Ecto neural progenitor cell (in vitro differentiated cells): ENCODE measurements around the gene WARS2.
"Not testable (repeated sequence)": the region's sequence is repeated elsewhere in the genome, so short reads cannot be mapped to it uniquely, and the experiment has no call there.

Experiments
- DNase-seq: peaks from one replicate; pipeline ENCODE4 v3.0.0-alpha.2; 2018; ENCODE audit warnings: low spot score

Gene WARS2

DNA sequence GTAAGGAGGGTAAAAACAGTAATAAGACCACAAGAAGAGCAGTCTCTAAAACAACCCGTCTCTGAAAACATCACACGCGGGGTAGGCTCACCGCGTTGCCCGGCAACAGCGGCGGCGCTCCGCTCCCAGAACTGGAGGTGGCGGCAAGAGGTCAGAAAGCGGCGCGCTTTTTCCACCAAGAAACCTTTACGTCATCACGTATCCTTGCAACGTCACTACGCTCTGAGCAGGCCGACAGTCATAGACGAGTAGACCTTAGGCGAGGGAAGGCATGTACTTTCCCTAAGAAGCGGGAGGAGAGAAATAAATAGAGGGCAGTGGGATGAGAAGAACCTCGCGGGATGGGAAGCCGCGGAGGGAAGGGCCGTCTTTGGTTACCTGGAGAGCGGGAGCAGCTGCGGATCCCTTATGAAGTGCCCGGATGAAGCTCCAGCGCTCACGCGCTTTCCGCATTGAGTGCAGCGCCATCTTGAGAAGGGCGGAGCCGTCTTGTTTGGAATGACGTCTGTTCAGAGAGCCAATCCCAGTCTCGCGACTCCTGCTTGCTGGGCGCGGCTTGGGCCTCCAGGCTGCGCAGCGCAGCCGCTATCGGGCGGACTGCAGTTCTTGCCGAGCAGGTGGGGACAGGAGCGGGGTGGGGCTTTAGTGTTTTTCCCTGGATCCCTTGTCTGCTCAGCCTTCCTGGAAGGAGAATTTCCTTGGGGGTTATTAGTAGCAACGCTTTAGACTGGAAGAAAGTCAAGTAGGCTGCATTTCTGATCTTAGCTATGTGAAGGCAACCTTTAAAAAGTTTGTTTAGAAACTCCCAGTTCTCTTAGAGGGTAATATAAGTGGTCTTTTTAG lies at the start of gene WARS2:
Gene WARS2 (minus strand): TSS at position 477 of the 843 bp plus-strand sequence. CDS start 9 bp downstream, at position 468.
- peak; percentile 95 for DNase-seq

- no peak for DNase-seq
These were observed 48.5 kb upstream of the WARS2 start for GRCh38 chr1:119188926-119189325.

GRCh38 chr1:119187416-119187815 lies 47.0 kb upstream of the WARS2 start:
- no peak for DNase-seq

DNA sequence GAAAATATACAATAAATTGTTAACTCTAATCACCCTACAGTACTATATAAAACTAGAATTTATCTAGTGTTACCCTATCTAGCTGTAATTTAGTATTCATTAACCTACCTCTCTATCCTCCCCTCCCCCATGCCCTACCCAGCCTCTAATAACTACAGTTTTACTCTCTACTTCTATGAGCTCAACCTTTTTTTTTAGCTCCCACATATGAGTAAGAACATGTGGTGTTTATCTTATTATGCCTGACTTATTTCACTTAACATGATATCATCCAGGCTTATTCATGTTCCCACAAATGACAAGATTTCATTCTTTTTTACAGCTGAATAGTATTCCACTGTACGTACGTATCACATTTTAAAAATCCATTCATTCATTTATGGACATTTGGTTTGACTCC lies 46.0 kb upstream of the WARS2 start:
- no peak for DNase-seq

GRCh38 chr1:119184972-119185371 lies 44.5 kb upstream of the WARS2 start:
- no peak for DNase-seq

GRCh38 chr1:119181218-119181617 lies 40.8 kb upstream of the WARS2 start:
- DNase-seq = no peak

- DNase-seq = no peak
These were observed 38.6 kb upstream of the WARS2 start for GRCh38 chr1:119179051-119179450.

GRCh38 chr1:119172927-119173326 lies 32.5 kb upstream of the WARS2 start:
- not testable (repeated sequence) for DNase-seq

GRCh38 chr1:119171381-119172010 lies 31.0 kb upstream of the WARS2 start:
- not testable (repeated sequence) for DNase-seq

GRCh38 chr1:119163396-119163795 lies 22.9 kb upstream of the WARS2 start:
- no peak for DNase-seq

GRCh38 chr1:119160866-119161265 lies 20.4 kb upstream of the WARS2 start:
- no peak for DNase-seq

DNA sequence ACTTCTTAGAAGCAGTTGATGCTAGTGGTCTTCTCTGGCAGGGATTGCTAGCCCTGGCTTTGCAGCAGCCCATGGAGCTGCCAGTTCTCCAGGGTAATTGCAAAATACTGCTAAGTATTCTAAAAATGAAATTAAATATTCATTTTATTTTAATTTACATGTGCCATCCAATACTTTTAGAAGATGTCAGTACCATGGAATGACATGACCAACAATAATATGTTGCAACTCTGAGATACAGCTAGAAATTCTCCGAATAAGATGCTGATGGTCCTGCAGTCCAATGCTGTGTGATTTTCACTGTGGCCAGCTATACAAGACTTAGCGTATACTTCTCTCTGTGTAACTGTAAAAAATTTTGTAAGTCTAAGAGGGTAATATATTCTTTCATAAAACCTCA lies 20.0 kb upstream of the WARS2 start:
- no peak for DNase-seq

DNA sequence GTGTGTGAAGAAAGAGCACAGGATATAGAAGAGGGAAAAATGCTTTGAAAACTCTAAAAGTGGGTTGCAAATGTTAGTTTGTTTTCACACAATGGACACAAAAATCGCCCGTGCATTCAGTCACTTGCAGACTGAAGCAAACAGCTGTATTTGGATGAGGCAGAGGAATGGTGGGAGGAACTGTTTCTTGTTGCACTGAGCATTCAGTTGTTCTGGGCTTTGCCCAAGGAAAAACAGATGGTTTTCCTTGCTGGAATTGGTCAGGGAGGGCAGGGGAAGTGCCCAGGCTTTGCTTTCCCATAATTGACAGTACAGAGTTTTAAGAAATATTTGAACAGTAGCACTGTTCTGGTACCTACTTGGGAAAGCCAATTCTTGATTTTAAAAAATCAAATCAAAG lies 19.5 kb upstream of the WARS2 start:
- no peak for DNase-seq

DNA sequence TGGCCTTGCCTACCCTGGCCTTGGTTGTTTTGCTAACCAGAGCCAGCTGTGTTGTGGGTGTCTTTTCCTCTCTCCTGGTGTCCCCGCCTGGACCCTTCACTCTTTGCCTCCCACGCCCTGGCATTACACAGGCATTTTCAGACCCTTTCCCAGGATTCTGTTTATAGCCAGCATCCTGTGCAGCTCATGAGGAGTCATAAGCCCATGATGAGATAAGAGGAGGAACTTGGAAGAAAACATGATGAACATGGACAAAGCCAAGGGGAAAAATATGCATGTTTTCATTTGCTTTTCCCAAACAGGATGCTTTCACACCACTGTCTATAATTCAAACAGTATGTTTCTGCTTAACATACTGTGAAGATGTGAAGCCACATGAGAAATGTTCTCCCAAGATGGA lies 18.7 kb upstream of the WARS2 start:
- no peak for DNase-seq

DNA sequence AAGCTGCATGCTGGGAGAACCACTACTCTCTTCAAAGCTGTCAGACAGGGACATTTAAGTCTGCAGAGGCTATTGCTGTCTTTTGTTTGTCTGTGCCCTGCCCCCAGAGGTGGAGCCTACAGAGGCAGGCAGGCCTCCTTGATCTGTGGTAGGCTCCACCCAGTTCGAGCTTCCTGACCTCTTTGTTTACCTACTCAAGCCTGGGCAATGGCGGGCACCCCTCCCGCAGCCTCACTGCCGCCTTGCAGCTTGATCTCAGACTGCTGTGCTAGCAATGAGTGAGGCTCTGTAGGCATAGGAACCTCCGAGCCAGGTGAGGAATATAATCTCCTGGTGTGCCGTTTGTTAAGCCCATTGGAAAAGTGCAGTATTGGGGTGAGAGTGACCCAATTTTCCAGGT lies 16.3 kb upstream of the WARS2 start:
- DNase-seq = not testable (repeated sequence)

GRCh38 chr1:119155069-119155468 lies 14.6 kb upstream of the WARS2 start:
- not testable (repeated sequence) for DNase-seq

DNA sequence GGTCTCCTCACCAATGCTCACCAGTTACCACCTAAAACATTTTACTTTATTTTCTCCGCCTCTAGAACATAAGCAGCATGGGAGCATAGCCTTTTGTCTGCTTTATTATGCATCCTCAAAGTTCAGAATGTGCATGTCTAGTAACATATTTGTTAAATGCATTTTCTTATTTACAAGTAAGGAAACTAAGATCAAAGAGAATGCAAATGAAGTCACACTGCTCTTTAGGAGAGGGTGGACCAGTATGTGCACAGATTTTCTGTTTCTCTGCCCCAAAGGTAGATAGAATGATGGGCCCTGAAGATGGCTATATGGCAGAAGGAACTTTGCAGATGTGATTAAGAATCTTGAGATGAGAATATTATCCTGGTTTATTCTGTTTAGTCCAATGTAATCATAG lies 9.7 kb upstream of the WARS2 start:
- no peak for DNase-seq

- DNase-seq = no peak
These were observed 7.2 kb upstream of the WARS2 start for GRCh38 chr1:119147661-119148090.

- DNase-seq = no peak
These were observed 6.0 kb upstream of the WARS2 start for GRCh38 chr1:119146466-119146865.

- no peak for DNase-seq
These were observed 4.4 kb upstream of the WARS2 start for GRCh38 chr1:119144813-119145212.

- no peak for DNase-seq
These were observed 3.3 kb upstream of the WARS2 start for GRCh38 chr1:119143706-119144105.

DNA sequence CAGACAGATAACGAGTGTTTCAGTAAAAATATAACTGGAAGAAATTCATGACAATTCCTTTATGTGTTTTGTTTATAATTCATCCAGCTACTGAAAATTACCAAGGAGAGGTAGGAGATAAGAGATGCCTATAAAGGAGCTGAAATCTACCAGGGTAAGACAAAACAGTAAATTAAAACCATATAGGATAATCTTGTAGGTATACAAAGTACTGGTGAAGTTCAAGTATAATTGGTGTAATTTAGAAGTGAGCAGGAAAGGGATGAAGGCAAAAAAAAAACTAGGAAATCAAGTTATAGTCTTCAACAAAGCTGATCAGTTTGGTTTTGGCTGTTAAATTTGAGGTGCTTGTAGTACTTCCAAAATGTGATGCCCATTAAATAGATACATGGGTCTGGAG lies 1.2 kb upstream of the WARS2 start:
- no peak for DNase-seq

GRCh38 chr1:119141020-119141424 lies 569 bp upstream of the WARS2 start:
- DNase-seq = peak; percentile 55

DNA sequence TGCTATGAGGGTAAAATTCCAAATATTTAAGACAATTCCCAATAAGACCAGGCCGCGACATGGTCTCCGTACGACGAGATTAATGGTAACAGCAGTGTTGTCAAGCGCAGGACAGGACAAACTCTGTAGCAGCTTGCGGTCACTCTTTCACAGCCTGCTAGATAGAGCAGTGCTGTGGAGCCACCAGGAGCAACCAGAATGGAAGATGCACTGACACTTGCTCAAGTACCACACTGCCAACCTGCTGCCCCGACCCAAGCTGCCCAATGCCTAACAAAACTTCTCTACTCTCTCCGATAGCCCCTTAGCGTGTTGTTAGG lies 636 bp downstream of the WARS2 start:
- DNase-seq = no peak
